K562 (cell line): Measurements from ENCODE around the gene EDEM1. TPM values are rescaled to one million over a fixed set of nuclear protein-coding genes. Genes with fewer than 3 reads are reported as not detected.

ENCODE experiments used
- ATF1 ChIP-seq, 2 experiments: fragments of 450-650 bp in 1 of 2; IDR thresholded peaks; 2 replicates each; pipeline ENCODE4 v1.6.1; 2016; ENCODE audit warnings: missing compliant biosample characterization in 1 of 2, missing genetic modification characterization in 1 of 2
- BACH1 ChIP-seq: fragments of 200-800 bp; sonication (Bioruptor generic); IDR thresholded peaks from 2 replicates; pipeline ENCODE4 v1.6.1; 2016; ENCODE audit warnings: missing genetic modification characterization, missing compliant biosample characterization
- BRCA1 ChIP-seq, 2 experiments: fragments of 450-650 bp in 1 of 2; sonication (generic) in 1 of 2; formaldehyde crosslinking in 1 of 2; IDR thresholded peaks; 2 replicates each; pipeline versions ENCODE4 v1.5.0 to v1.6.1; 2017 to 2020; ENCODE audit warnings: mild to moderate bottlenecking in 1 of 2, missing genetic modification reagents in 1 of 2
- CREB3 ChIP-seq: fragments of 450-650 bp; conservative IDR thresholded peaks from 2 replicates; pipeline ENCODE4 v1.6.1; 2016; ENCODE audit warnings: missing genetic modification characterization, low read depth, mild to moderate bottlenecking, missing compliant biosample characterization, moderate library complexity
- CTBP1 ChIP-seq: fragments of 450-650 bp; IDR thresholded peaks from 2 replicates; pipeline ENCODE4 v1.6.1; 2016; ENCODE audit warnings: borderline replicate concordance
- DACH1 ChIP-seq: fragments of 450-650 bp; IDR thresholded peaks from 2 replicates; pipeline ENCODE4 v1.6.1; 2018; ENCODE audit not compliant: partially characterized antibody
- DDX20 ChIP-seq: fragments of 450-650 bp; IDR thresholded peaks from 2 replicates; pipeline ENCODE4 v1.6.1; 2016; ENCODE audit warnings: missing genetic modification characterization, low read depth, mild to moderate bottlenecking, missing compliant biosample characterization, moderate library complexity
- HES1 ChIP-seq: fragments of 450-650 bp; IDR thresholded peaks from 2 replicates; pipeline ENCODE4 v1.6.1; 2016; ENCODE audit warnings: low read depth, mild to moderate bottlenecking, moderate library complexity
- KAT8 ChIP-seq: fragments of 450-650 bp; IDR thresholded peaks from 2 replicates; pipeline ENCODE4 v1.6.1; 2016; ENCODE audit warnings: low read depth, mild to moderate bottlenecking
- NEUROD1 ChIP-seq: fragments of 150-350 bp; IDR thresholded peaks from 2 replicates; pipeline ENCODE4 v1.6.1; 2014; ENCODE audit warnings: borderline replicate concordance, low read length, low read depth; ENCODE audit not compliant: partially characterized antibody
- POLR2A ChIP-seq: fragments of 450-650 bp; conservative IDR thresholded peaks from 2 replicates; pipeline ENCODE4 v1.6.1; 2016
- POLR2H ChIP-seq: IDR thresholded peaks from 2 replicates; pipeline ENCODE4 v1.6.1; 2016; ENCODE audit warnings: missing genetic modification characterization, low read depth, mild to moderate bottlenecking, control low read depth, missing compliant biosample characterization, moderate library complexity
- RCOR1 ChIP-seq, 2 experiments: IDR thresholded peaks; 2 replicates each; pipeline ENCODE4 v1.6.1; 2012; ENCODE audit warnings: low read depth in 2 of 2, low read length in 2 of 2, borderline replicate concordance in 1 of 2, improper control_type of control experiment in 1 of 2
- SMARCA4 ChIP-seq: fragments of 450-650 bp; IDR thresholded peaks from 2 replicates; pipeline ENCODE4 v1.6.1; 2016
- SNAPC5 ChIP-seq: fragments of 250-450 bp; sonication (Bioruptor Pico); IDR thresholded peaks from 2 replicates; pipeline ENCODE4 v1.8.0; 2021; ENCODE audit warnings: moderate library complexity, mild to moderate bottlenecking, inconsistent platforms
- TEAD1 ChIP-seq, 2 experiments: fragments of 450-650 bp in 1 of 2; sonication (generic) in 1 of 2; formaldehyde crosslinking; IDR thresholded peaks; 2 replicates each; pipeline versions ENCODE4 v1.4.0 to v1.8.0; 2020 to 2022; ENCODE audit warnings: mild to moderate bottlenecking in 2 of 2, missing genetic modification reagents in 1 of 2
- USF2 ChIP-seq: sonication (generic); formaldehyde crosslinking; IDR thresholded peaks from 2 replicates; pipeline ENCODE4 v1.5.0; 2020; ENCODE audit warnings: missing genetic modification reagents
- ZNF232 ChIP-seq: sonication (generic); formaldehyde crosslinking; IDR thresholded peaks from 2 replicates; pipeline ENCODE4 v1.8.0; 2022; ENCODE audit warnings: mild to moderate bottlenecking, missing genetic modification reagents
- ZNF277 ChIP-seq: fragments of 250-450 bp; sonication (Bioruptor Pico); IDR thresholded peaks from 2 replicates; pipeline ENCODE4 v1.8.0; 2022; ENCODE audit warnings: inconsistent platforms, mild to moderate bottlenecking, moderate library complexity, borderline replicate concordance
- ZNF445 ChIP-seq: fragments of 250-450 bp; sonication (Bioruptor Pico); IDR thresholded peaks from 2 replicates; pipeline ENCODE4 v1.4.0; 2020; ENCODE audit warnings: low read depth, mild to moderate bottlenecking, moderate library complexity
- ZNF512 ChIP-seq: IDR thresholded peaks from 2 replicates; pipeline ENCODE4 v1.6.1; 2016; ENCODE audit warnings: missing genetic modification characterization, missing compliant biosample characterization
- ZNF589 ChIP-seq: fragments of 200-800 bp; sonication (Bioruptor generic); IDR thresholded peaks from 2 replicates; pipeline ENCODE4 v1.6.1; 2016; ENCODE audit warnings: low read depth, missing genetic modification characterization, missing compliant biosample characterization
- ZNF76 ChIP-seq: fragments of 250-450 bp; sonication (Bioruptor Pico); IDR thresholded peaks from 2 replicates; pipeline ENCODE4 v1.4.0; 2020; ENCODE audit warnings: mild to moderate bottlenecking, moderate library complexity, borderline replicate concordance
- polyA plus RNA-seq, 8 experiments: library from polyadenylated mRNA; depleted of rRNA in 4 of 8; stranded (reverse) in 5 of 8; unstranded in 3 of 8; fragments of >200 nt; fragmentation: Nextera tagmentation in 2 of 8; fragmentation: Illumina TruSeq in 1 of 8; extraction: Ambion mirVana in 2 of 8; extraction: Trizol in 1 of 8; gene quantifications; 2 replicates each; pipeline versions ENCODE4 v1.2.1 to v1.2.3, GENCODE V29; 2011 to 2014; ENCODE audit warnings: inconsistent platforms in 1 of 8, missing spikeins in 1 of 8
- total RNA-seq, 7 experiments: library from RNA; depleted of rRNA in 6 of 7; stranded (reverse); fragments of >200 nt in 6 of 7; fragmentation: Illumina TruSeq in 2 of 7; extraction: Trizol in 2 of 7; gene quantifications; 2 replicates each; pipeline versions ENCODE4 v1.2.1 to v1.2.3, GENCODE V29; 2011 to 2021; ENCODE audit warnings: low replicate concordance in 1 of 7

Gene EDEM1
- total and polyA plus RNA-seq, 9 of the 15 experiments (the other 6 are each of a cell fraction or from before 2014, with no cell fraction given) = 6.2 to 36.7 (median 14.3) TPM

- TF ChIP-seq ZNF277 (CRISPR knock-in tag) = no peak
- no peak for TF ChIP-seq POLR2A
- no peak for TF ChIP-seq HES1
- TF ChIP-seq POLR2H (tag) = peak; percentile 85
- TF ChIP-seq CREB3 = no peak
- peak; percentile 59 to 91; a peak in 2 of 4 replicates for TF ChIP-seq TEAD1 (CRISPR knock-in tag; IDR thresholded peaks at IDR 0.05)
- TF ChIP-seq ATF1 (CRISPR knock-in tag; IDR thresholded peaks at IDR 0.05) = no peak
- TF ChIP-seq ATF1 (tag; IDR thresholded peaks at IDR 0.05) = peak; percentile 61
- TF ChIP-seq ZNF232 (CRISPR knock-in tag) = no peak
- no peak for TF ChIP-seq SNAPC5
- TF ChIP-seq BACH1 (tag) = no peak
- peak; percentile 76 to 100; a peak in 3 of 4 replicates for TF ChIP-seq RCOR1 (IDR thresholded peaks at IDR 0.05; ENCODE audit: borderline replicate concordance in 1 of 2, low read depth in 2 of 2, low read length in 2 of 2)
- peak; percentile 85 for TF ChIP-seq ZNF589 (CRISPR knock-in tag)
- TF ChIP-seq DDX20 (tag) = no peak
- TF ChIP-seq USF2 = no peak
- TF ChIP-seq KAT8 = no peak
- TF ChIP-seq DACH1 = peak; percentile 76
- no peak for TF ChIP-seq ZNF445 (CRISPR knock-in tag)
- TF ChIP-seq NEUROD1 = peak; percentile 53
- TF ChIP-seq SMARCA4 = peak; percentile 97
- peak; percentile 90 for TF ChIP-seq CTBP1
- no peak for TF ChIP-seq BRCA1 (IDR thresholded peaks at IDR 0.05)
- TF ChIP-seq BRCA1 (CRISPR knock-in tag; IDR thresholded peaks at IDR 0.05) = no peak
- no peak for TF ChIP-seq ZNF76 (CRISPR knock-in tag)
- peak; percentile 34; the same call in 1 of the 2 replicates for TF ChIP-seq ZNF512 (tag)
Observed at GRCh38 chr3:5194801-5195509, 7.4 kb downstream of the EDEM1 start (continued).
